ENCODE results near the gene TTLL11.

GRCh38 chr9:122129969-122130368 is 36.9 kb upstream of the TTLL11 start:
- TF ChIP-seq POLR2A (IDR thresholded peaks at IDR 0.05; ENCODE audit: control extremely low read depth in 1 of 2, low read depth in 2 of 2, low read length in 2 of 2) (no peak), MAX (IDR thresholded peaks at IDR 0.05) (no peak), CHD7 (IDR thresholded peaks at IDR 0.05; ENCODE audit: insufficient replicate concordance, low read length) (no peak)
- TF ChIP-seq, protein P1, sequence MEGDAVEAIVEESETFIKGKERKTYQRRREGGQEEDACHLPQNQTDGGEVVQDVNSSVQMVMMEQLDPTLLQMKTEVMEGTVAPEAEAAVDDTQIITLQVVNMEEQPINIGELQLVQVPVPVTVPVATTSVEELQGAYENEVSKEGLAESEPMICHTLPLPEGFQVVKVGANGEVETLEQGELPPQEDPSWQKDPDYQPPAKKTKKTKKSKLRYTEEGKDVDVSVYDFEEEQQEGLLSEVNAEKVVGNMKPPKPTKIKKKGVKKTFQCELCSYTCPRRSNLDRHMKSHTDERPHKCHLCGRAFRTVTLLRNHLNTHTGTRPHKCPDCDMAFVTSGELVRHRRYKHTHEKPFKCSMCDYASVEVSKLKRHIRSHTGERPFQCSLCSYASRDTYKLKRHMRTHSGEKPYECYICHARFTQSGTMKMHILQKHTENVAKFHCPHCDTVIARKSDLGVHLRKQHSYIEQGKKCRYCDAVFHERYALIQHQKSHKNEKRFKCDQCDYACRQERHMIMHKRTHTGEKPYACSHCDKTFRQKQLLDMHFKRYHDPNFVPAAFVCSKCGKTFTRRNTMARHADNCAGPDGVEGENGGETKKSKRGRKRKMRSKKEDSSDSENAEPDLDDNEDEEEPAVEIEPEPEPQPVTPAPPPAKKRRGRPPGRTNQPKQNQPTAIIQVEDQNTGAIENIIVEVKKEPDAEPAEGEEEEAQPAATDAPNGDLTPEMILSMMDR (IDR thresholded peaks at IDR 0.05; ENCODE audit: control extremely low read depth in 1 of 3, insufficient read depth in 1 of 3, low read depth in 1 of 3, low read length in 3 of 3): no peak

Data from H1 (cell line).